Lung (tissue), 12 donors: ENCODE measurements around the gene LHFPL4. TPM values are rescaled to one million over a fixed set of nuclear protein-coding genes. Genes with fewer than 3 reads are reported as not detected.

Experiments used
- ATAC-seq: fragments of 200-7000 bp; cut with Tn5 transposase; one replicate; pipeline ENCODE4 v1.9.1; 2020; ENCODE audit warnings: moderate number of reproducible peaks; ENCODE audit not compliant: insufficient read depth, low FRiP score
- DNase-seq, 3 donors: peaks; one replicate each; pipeline ENCODE4 v3.0.0-alpha.2; 2013 to 2017
- H3K27ac ChIP-seq, 2 donors: one replicate each; pipeline ENCODE4 v1.5.1; 2013; ENCODE audit warnings: mild to moderate bottlenecking in 2 of 2, moderate library complexity in 2 of 2, control low read depth in 1 of 2, inconsistent platforms in 1 of 2, low read depth in 1 of 2, low read length in 1 of 2
- H3K27me3 ChIP-seq, 3 donors: one replicate each; pipeline ENCODE4 v1.5.1; 2013; ENCODE audit warnings: low read length in 2 of 3; ENCODE audit not compliant: control insufficient read depth in 3 of 3, insufficient read depth in 3 of 3
- H3K36me3 ChIP-seq, 4 donors: one replicate each; pipeline ENCODE4 v1.5.1; 2013; ENCODE audit warnings: low read length in 4 of 4, mild to moderate bottlenecking in 1 of 4, moderate library complexity in 1 of 4; ENCODE audit not compliant: control insufficient read depth in 4 of 4, insufficient read depth in 4 of 4
- H3K4me1 ChIP-seq, 5 donors: one replicate each; pipeline ENCODE4 v1.5.1; 2013; ENCODE audit warnings: low read length in 5 of 5, mild to moderate bottlenecking in 2 of 5, moderate library complexity in 1 of 5; ENCODE audit not compliant: control insufficient read depth in 5 of 5, insufficient read depth in 5 of 5
- H3K4me3 ChIP-seq: one replicate; pipeline ENCODE4 v1.5.1; 2013; ENCODE audit warnings: mild to moderate bottlenecking, control low read depth, moderate library complexity
- H3K9ac ChIP-seq, 2 donors: one replicate each; pipeline ENCODE4 v1.5.1; 2013; ENCODE audit warnings: low read length in 2 of 2, control low read depth in 1 of 2; ENCODE audit not compliant: insufficient read depth in 1 of 2
- H3K9me3 ChIP-seq, 4 donors: one replicate each; pipeline ENCODE4 v1.5.1; 2013; ENCODE audit warnings: low read length in 3 of 4, mild to moderate bottlenecking in 1 of 4, moderate library complexity in 1 of 4; ENCODE audit not compliant: control insufficient read depth in 4 of 4, insufficient read depth in 3 of 4
- CTCF ChIP-seq: IDR thresholded peaks from 2 replicates; pipeline ENCODE4 v1.5.1; 2012; ENCODE audit warnings: mild to moderate bottlenecking; ENCODE audit errors: control extremely low read depth, extremely low read depth
- WGBS, 2 donors: extraction: QIAGEN DNeasy Blood & Tissue Kit; methylation state at CpG; one replicate each; pipeline ENCODE4 v1.1.7; 2013; 5-methylcytosine and 5-hydroxymethylcytosine counted together
- polyA plus RNA-seq, 2 donors: library from polyadenylated mRNA; stranded (reverse); fragments of 200-250 nt; gene quantifications; one replicate each; pipeline ENCODE4 v1.2.1, GENCODE V29; 2013
- total RNA-seq, 2 donors: library from RNA; depleted of rRNA in 1 of 2; stranded (reverse); fragments of >200 nt in 1 of 2; gene quantifications; one replicate each; pipeline ENCODE4 v1.2.1, GENCODE V29; 2014 to 2021
- donor health status: control.
- donor health status: control.
- donor health status: Bipolar disorder and iron deficiency.
- donor health status: healthy.
- donor health status: DM: yes; HTN: yes; CAD: no.

The LHFPL4 gene
- total and polyA plus RNA-seq, 4 donors: 0.01 to 0.14 (median 0.02) TPM; not detected in 1

GRCh38 chr3:9549600-9549999, 4.0 kb downstream of the LHFPL4 start:
- Histone ChIP-seq H3K9ac (no peak overlapping the region), H3K4me1 (peaks cover 0 to 8% (median 0%) of the 10 kb centered on the region in 5 donors), H3K36me3 (no peaks in the 10 kb centered on the region), H3K27me3 (peaks cover 7 to 14% (median 10%) of the 10 kb centered on the region in 3 donors), H3K27ac (no peak overlapping the region), H3K4me3 (no peak overlapping the region), H3K9me3 (peaks cover 0 to 11% (median 0%) of the 10 kb centered on the region in 4 donors)
- TF ChIP-seq CTCF: no peak
- WGBS, 2 donors: 84 to 94% methylated on average over 2 of the region's 2 CpGs
- ATAC-seq: no peak
- no peak for DNase-seq

- Histone ChIP-seq H3K4me1 (peaks cover 0 to 8% (median 0%) of the 10 kb centered on the region in 5 donors), H3K9ac (no peak overlapping the region), H3K4me3 (no peak overlapping the region), H3K27me3 (peaks cover 6 to 8% (median 7%) of the 10 kb centered on the region in 3 donors), H3K9me3 (peaks cover 0 to 11% (median 0%) of the 10 kb centered on the region in 4 donors), H3K27ac (no peak overlapping the region), H3K36me3 (no peaks in the 10 kb centered on the region)
- no peak for ATAC-seq
- no peak for TF ChIP-seq CTCF
- 80 to 83% methylated on average over 5 of the region's 5 CpGs for WGBS, 2 donors
- no peak for DNase-seq
Measured at GRCh38 chr3:9548991-9549390, 4.6 kb downstream of the LHFPL4 start.

GRCh38 chr3:9542182-9542581, 11.4 kb downstream of the LHFPL4 start:
- peaks cover 0 to 3% (median 0%) of the 10 kb centered on the region in 4 donors for H3K9me3 ChIP-seq
- H3K27ac ChIP-seq: no peak overlapping the region
- no peaks in the 10 kb centered on the region for H3K27me3 ChIP-seq
- no peaks in the 10 kb centered on the region for H3K4me1 ChIP-seq
- no peak overlapping the region for H3K9ac ChIP-seq
- H3K4me3 ChIP-seq: no peak overlapping the region
- WGBS, 2 donors: 91 to 94% methylated on average over 3 of the region's 3 CpGs
- ATAC-seq (no peak), DNase-seq (no peak)
- no peaks in the 10 kb centered on the region for H3K36me3 ChIP-seq
- TF ChIP-seq CTCF: no peak

DNA sequence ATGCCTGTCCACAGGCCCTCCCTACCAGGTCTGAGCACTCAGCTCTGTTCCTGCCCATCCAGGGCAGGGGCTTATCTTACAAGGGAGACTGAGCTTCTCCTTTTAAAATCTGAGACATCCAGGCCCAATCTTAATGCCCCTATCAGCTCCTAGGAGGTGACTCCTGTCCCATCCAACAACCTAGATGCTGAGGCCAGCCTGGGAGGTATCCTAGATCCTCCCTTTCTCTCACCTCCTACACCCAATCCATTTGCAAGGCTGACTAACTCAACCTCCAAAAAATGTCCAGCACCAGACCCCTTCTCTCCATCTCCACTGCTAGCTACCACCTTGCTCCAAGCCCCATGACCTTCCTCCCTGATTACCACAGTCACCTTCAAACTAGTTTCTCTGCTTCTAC, 17.4 kb downstream of the LHFPL4 start:
- no peak for ATAC-seq
- no peaks in the 10 kb centered on the region for H3K27me3 ChIP-seq
- H3K4me3 ChIP-seq: no peak overlapping the region
- H3K27ac ChIP-seq: no peak overlapping the region
- H3K9ac ChIP-seq: no peak overlapping the region
- TF ChIP-seq CTCF: no peak
- H3K4me1 ChIP-seq: no peaks in the 10 kb centered on the region
- no peaks in the 10 kb centered on the region for H3K9me3 ChIP-seq
- no peaks in the 10 kb centered on the region for H3K36me3 ChIP-seq
- no peak for DNase-seq
